A549 treated with Hydrocortisone at 1 μM for 4 hours (cell line): ENCODE results near the gene USP8. TPM values are rescaled to one million over a fixed set of nuclear protein-coding genes. Genes with fewer than 3 reads are reported as not detected.

Source experiments
- total RNA-seq: library from RNA; stranded (reverse); fragments of 200-300 nt; extraction: Qiagen RNA extraction; gene quantifications from 5 replicates; pipeline ENCODE4 v1.2.3, GENCODE V29; 2022

USP8 gene
- 32.0 to 56.1 TPM (median 39.9 TPM) in 5 replicates for total RNA-seq

DNA sequence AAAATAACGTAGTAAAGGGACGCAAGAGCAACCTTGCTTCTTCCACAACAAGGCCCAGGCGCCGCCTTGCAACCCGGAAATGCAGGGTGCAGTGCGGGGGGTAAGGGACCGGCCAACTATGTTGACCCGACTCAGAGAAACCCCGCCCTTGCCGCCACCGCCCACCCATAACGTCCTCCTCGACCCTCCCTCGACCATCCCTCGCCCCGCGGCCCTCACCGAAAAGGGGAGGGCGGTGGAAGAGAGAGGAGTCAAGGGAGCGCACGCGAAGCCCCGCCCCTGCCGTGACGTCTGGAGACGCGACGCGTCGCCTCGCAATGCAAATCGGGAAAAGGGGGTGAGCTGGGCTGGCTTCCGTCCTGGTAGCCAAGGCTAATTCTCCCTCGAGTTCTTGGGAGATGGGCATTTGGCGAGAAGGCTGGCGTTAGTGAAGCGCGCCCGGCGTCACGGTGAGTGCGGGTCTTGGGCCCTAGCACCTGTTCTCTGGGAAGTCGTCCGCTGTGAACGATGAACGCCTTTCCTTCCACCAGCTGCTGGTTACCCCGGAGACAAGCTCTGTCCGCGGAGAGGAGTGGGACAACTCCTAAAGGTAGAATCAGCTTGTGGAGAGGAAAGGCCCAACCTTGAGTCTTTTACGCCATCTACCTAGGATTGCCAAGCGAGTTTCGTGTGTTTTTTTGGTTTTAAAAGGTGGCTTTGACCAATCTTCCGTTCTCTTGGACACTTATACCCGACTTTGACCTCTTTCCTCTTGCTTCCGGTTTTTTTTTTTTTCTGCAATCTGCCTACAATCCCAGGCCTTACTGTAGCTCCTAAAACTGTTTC, at the start of gene USP8:
Gene USP8, plus strand, starts transcription at position 340 of the 825 bp plus-strand sequence. CDS start 14,669 bp downstream, outside the sequence.

DNA sequence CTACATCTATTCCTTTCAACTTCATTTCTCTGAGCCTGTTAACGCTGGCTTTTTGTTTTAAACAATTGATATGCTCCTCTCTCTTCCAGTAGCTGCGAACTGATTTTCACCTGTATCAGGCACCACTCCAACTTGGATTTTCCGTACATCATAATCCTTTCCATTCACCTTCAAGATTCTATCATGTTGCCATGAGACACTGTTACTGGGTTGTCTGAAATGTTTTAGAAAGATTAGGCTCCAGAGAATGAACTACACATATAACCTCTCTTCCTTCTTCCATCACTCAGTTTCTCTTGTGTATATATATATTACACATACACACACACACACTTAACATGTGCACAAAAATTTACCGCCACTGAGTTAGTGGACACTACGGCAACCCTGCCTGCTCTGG, 122.4 kb downstream of the USP8 start, which contains the start of gene USP50:
Gene USP50, minus strand, starts transcription at position 101 of the 400 bp plus-strand sequence. CDS start 141 bp downstream, outside the sequence.

Other genes starting within 250 kb of the USP8 start
- 32.9 to 36.8 TPM (median 34.0 TPM) in 5 replicates for gene SLC27A2, start 242.2 kb upstream of the USP8 start, total RNA-seq
- gene HDC, start 158.7 kb upstream of the USP8 start, total RNA-seq = 0.06 to 0.12 TPM (median 0.08 TPM) in 3 of 5 replicates, not detected in the others
- 25.7 to 37.2 TPM (median 32.4 TPM) in 5 replicates for gene GABPB1, start 69.2 kb upstream of the USP8 start, total RNA-seq
- gene USP50, start 122.3 kb downstream of the USP8 start, total RNA-seq = not detected in 5 replicates